Esophagus squamous epithelium (tissue), 5 donors: ENCODE data around the gene NELL1. TPM values are rescaled to one million over a fixed set of nuclear protein-coding genes. Genes with fewer than 3 reads are reported as not detected.

ENCODE experiments used
- DNase-seq: peaks from one replicate; lab custom pipeline; 2025; lab: John Stamatoyannopoulos, UW
- H3K27ac ChIP-seq, 4 donors: fragments of 200-600 bp; sonication (generic); one replicate each; pipeline ENCODE4 v1.5.1; 2016 to 2019; ENCODE audit warnings: mild to moderate bottlenecking in 1 of 4
- H3K27me3 ChIP-seq, 4 donors: fragments of 200-600 bp; sonication (generic); 1 replicate in 3 of 4; 2 replicates in 1 of 4; pipeline versions ENCODE4 v1.5.1 to v1.6.0; 2017 to 2021; ENCODE audit warnings: antibody characterized with exemption in 1 of 4
- H3K36me3 ChIP-seq, 3 donors: fragments of 200-600 bp; sonication (generic); one replicate each; pipeline ENCODE4 v1.5.1; 2016 to 2019
- H3K4me1 ChIP-seq, 3 donors: fragments of 200-600 bp; sonication (generic); one replicate each; pipeline ENCODE4 v1.5.1; 2017 to 2019
- H3K4me3 ChIP-seq, 4 donors: fragments of 200-600 bp; sonication (generic); 1 replicate in 3 of 4; 2 replicates in 1 of 4; pipeline ENCODE4 v1.5.1; 2016 to 2019; ENCODE audit warnings: mild to moderate bottlenecking in 2 of 4, moderate library complexity in 1 of 4
- H3K9me3 ChIP-seq, 3 donors: fragments of 200-600 bp; sonication (generic); one replicate each; pipeline ENCODE4 v1.5.1; 2016 to 2019
- POLR2A ChIP-seq, 4 donors: fragments of 450-650 bp; IDR thresholded peaks; one replicate each; pipeline ENCODE4 v1.6.1; 2017; ENCODE audit warnings: antibody characterized with exemption in 4 of 4, mild to moderate bottlenecking in 4 of 4, moderate library complexity in 3 of 4
- WGBS, 2 donors: methylation state at CpG; one replicate each; pipeline ENCODE4 v1.1.5; 2018; 5-methylcytosine and 5-hydroxymethylcytosine counted together
- intact Hi-C: fragments of 100-400 bp; cut with DNase I; formaldehyde crosslinking; loops from one replicate; pipeline ENCODE4 v1.15.0; 2022
- total RNA-seq, 4 donors: library from RNA; depleted of rRNA; stranded (reverse); fragments of >200 nt; gene quantifications; one replicate each; pipeline ENCODE4 v1.1.0, GENCODE V29; 2016
- TF ChIP-seq, protein P1 (sequence below), 6 experiments: fragments of 450-650 bp in 4 of 6; fragments of 200-600 bp in 2 of 6; sonication (generic) in 2 of 6; IDR thresholded peaks; one replicate each; pipeline ENCODE4 v1.5.1; 2016 to 2019; ENCODE audit warnings: antibody characterized with exemption in 6 of 6, mild to moderate bottlenecking in 4 of 6, moderate library complexity in 4 of 6
- donor health status: DM: yes; HTN: yes; CAD: no.

NELL1 gene
- total RNA-seq, 4 donors from 2014 or later, result 1.5 TPM; not detected in 3

DNA sequence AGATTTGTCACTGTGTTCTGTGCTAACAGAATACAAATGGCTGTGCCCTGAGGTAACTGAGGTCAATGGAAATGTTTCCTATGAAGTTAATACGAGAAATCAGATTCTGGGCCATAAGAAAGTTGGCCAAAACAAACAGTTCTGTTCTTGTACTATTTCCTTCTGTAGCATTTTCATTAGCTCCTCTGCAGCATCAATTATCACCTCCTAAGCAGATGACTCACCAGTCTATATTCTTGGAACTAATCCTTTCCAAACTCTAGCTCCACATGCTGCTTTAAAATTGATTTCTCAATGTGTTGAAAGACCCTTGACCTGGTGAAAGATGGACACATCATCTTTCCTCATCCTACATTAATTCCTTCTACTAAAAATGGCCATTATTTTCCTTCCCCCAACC lies 736.0 kb downstream of the NELL1 start:
- intact Hi-C loops, result no loop called here
- H3K4me3 ChIP-seq, result no peak overlapping the region

DNA sequence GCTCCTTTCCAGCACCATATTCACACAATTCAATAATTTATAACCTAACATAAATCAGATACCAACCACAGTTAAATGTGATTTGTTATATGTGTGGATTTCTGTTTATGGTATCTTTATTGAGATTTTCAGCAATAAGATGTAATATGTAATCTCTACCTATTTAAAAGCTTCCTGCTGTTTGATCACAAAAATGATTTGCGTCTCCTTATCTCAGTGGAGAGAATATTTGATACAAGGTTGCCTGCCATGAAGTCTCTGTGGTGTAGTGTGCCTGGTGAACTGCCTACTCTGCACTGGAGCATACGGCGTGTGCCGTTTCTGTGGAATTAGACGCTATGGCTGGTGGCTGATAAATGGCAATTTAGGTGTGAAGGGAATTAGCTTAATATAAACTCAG lies 741.1 kb downstream of the NELL1 start:
- no peak for DNase-seq
- no peak for TF ChIP-seq POLR2A (IDR thresholded peaks at IDR 0.05)
- TF ChIP-seq, protein P1, sequence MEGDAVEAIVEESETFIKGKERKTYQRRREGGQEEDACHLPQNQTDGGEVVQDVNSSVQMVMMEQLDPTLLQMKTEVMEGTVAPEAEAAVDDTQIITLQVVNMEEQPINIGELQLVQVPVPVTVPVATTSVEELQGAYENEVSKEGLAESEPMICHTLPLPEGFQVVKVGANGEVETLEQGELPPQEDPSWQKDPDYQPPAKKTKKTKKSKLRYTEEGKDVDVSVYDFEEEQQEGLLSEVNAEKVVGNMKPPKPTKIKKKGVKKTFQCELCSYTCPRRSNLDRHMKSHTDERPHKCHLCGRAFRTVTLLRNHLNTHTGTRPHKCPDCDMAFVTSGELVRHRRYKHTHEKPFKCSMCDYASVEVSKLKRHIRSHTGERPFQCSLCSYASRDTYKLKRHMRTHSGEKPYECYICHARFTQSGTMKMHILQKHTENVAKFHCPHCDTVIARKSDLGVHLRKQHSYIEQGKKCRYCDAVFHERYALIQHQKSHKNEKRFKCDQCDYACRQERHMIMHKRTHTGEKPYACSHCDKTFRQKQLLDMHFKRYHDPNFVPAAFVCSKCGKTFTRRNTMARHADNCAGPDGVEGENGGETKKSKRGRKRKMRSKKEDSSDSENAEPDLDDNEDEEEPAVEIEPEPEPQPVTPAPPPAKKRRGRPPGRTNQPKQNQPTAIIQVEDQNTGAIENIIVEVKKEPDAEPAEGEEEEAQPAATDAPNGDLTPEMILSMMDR (IDR thresholded peaks at IDR 0.05), result no peak
- Histone ChIP-seq H3K27me3 (no peaks in the 10 kb centered on the region), H3K36me3 (no peaks in the 10 kb centered on the region), H3K9me3 (no peaks in the 10 kb centered on the region), H3K27ac (no peak overlapping the region), H3K4me1 (no peaks in the 10 kb centered on the region), H3K4me3 (no peak overlapping the region)
- intact Hi-C loops, result no loop called here
- 80 to 81% methylated on average over 5 of the region's 5 CpGs for WGBS, 2 donors

More for the DNA sequence above, 736.0 kb downstream of the NELL1 start:
- no peaks in the 10 kb centered on the region for H3K36me3 ChIP-seq
- no peak overlapping the region for H3K27ac ChIP-seq
- 14 to 18% methylated on average over 1 of the region's 1 CpG for WGBS, 2 donors
- H3K27me3 ChIP-seq, result no peaks in the 10 kb centered on the region
- no peak for DNase-seq
- no peaks in the 10 kb centered on the region for H3K9me3 ChIP-seq
- TF ChIP-seq POLR2A (IDR thresholded peaks at IDR 0.05), result no peak
- H3K4me1 ChIP-seq, result no peaks in the 10 kb centered on the region

DNA sequence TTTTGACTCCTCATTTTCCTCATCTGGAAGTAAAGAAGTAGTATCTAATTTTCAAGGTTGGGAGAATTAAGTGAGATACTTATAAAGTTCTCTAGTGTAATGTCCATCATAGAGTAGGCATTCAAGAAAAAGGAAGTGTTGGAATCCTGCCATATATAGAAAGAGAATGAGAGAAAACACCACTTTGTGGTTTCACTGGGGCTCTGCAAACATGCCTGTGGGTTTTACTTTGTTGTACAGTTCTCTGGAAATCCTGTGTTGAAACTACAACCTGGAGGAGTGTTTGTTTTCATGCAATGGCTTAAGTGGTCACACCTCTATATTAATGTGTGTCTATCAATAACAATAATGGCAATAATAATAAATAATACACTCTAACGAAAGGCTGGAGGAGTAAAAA lies 741.7 kb downstream of the NELL1 start:
- no peak overlapping the region for H3K27ac ChIP-seq
- no peak overlapping the region for H3K4me3 ChIP-seq
- no peaks in the 10 kb centered on the region for H3K27me3 ChIP-seq
- TF ChIP-seq, protein P1 (IDR thresholded peaks at IDR 0.05), result no peak
- no peak for TF ChIP-seq POLR2A (IDR thresholded peaks at IDR 0.05)
- intact Hi-C loops, result no loop called here
- 0 to 20% methylated on average over 1 of the region's 1 CpG for WGBS, 2 donors
- H3K36me3 ChIP-seq, result no peaks in the 10 kb centered on the region
- no peaks in the 10 kb centered on the region for H3K9me3 ChIP-seq
- DNase-seq, result no peak
- no peaks in the 10 kb centered on the region for H3K4me1 ChIP-seq

DNA sequence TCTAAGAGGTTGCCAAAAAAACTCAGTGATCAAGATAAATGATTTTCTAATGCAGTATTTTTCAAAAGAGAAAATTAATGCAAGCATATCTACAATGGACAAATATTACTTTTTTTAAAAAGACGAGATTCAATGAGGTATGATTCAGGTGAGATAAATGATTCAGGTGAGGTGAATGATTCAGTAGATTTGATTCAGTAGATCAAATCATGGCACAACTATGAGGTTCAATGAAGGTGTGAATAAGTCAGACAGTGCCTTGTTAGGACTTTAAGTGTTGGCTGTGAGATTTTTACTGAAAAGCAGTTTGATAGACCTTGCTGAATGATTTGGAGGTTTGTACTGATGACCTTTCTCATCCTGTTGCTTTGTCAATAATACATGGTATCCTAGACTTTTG lies 742.2 kb downstream of the NELL1 start:
- intact Hi-C loops, result no loop called here
- Histone ChIP-seq H3K9me3 (no peaks in the 10 kb centered on the region), H3K4me3 (no peak overlapping the region), H3K36me3 (no peaks in the 10 kb centered on the region), H3K4me1 (no peaks in the 10 kb centered on the region), H3K27me3 (no peaks in the 10 kb centered on the region), H3K27ac (no peak overlapping the region)
- 39 to 58% methylated on average over 1 of the region's 1 CpG for WGBS, 2 donors
- TF ChIP-seq, protein P1 (IDR thresholded peaks at IDR 0.05), result no peak
- no peak for TF ChIP-seq POLR2A (IDR thresholded peaks at IDR 0.05)
- no peak for DNase-seq

DNA sequence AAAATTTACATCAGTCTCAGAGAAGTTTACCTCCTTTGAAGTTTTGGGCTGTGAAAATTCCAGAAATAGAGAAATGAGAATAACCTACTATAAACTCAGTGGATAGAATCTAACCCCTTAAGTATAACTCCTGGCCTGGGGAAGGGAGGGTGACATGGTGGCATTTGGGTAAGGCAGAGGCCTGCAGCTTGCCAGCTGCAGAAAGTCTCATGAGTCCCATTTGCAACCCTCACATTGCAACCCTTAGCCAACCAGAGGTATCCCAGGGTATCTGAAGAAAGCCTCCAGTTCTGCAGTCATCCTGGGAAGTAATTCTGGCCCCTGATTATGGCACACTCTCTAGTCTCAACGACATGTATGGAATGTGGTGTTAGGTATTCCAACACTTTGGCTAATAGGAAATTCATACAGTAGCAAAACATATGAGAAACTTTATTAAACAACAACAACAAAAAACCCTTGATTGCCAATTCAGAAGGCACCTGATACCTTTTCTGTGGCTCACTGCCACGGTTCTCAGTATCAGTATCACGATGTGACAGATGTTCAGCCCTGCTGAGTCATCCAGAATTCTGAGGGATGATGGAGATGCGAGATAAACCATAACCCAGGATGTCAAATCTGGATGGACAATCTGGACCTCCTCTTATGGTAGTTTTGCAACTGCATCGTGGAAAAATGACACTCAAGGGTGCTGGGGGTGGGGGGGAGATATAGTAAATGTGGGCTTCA lies 743.4 kb downstream of the NELL1 start:
- no peak overlapping the region for H3K4me3 ChIP-seq
- intact Hi-C loops, result no loop called here

More for the DNA sequence above, 743.4 kb downstream of the NELL1 start:
- no peak for TF ChIP-seq POLR2A (IDR thresholded peaks at IDR 0.05)
- TF ChIP-seq, protein P1 (IDR thresholded peaks at IDR 0.05), result no peak
- Histone ChIP-seq H3K9me3 (no peaks in the 10 kb centered on the region), H3K4me1 (no peaks in the 10 kb centered on the region), H3K36me3 (no peaks in the 10 kb centered on the region), H3K27ac (no peak overlapping the region), H3K27me3 (no peaks in the 10 kb centered on the region)
- DNase-seq, result no peak
- WGBS, 2 donors, result 59 to 65% methylated on average over 5 of the region's 5 CpGs
